ENCODE measurements around the gene KHDRBS2.
"Not testable (repeated sequence)": the region's sequence is repeated elsewhere in the genome, so short reads cannot be mapped to it uniquely, and the experiment has no call there.

Gene KHDRBS2

DNA sequence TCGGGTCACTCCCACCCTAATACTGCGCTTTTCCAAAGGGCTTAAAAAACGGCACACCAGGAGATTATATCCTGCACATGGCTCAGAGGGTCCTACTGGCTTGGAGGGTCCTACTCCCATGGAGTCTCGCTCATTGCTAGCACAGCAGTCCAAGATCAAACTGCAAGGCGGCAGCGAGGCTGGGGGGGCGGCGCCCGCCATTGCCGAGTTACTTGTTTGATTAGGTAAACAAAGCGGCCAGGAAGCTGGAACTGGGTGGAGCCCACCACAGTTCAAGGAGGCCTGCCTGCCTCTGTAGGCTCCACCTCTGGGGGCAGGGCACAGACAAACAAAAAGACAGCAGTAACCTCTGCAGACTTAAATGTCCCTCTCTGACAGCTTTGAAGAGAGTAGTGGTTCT lies 516.6 kb downstream of the KHDRBS2 start:
- WGBS, 2 donors (ENCODE audit: extremely low coverage in 2 of 2, insufficient read length in 2 of 2, insufficient replicate concordance in 1 of 2): no CpG with 5 or more reads among the region's 11 CpGs
- not testable (repeated sequence) for H4K8ac ChIP-seq (ENCODE audit: low read depth, low read length); H3K27me3 ChIP-seq (ENCODE audit: control insufficient read depth in 3 of 3, insufficient read depth in 3 of 3, low read depth in 1 of 3, low read length in 3 of 3); H2BK15ac ChIP-seq (ENCODE audit: low read length); H2BK120ac ChIP-seq (ENCODE audit: low read depth, low read length); H4K91ac ChIP-seq (ENCODE audit: low read depth, low read length, poor library complexity); H3K79me1 ChIP-seq (ENCODE audit: low read depth, low read length); H3K4me2 ChIP-seq (ENCODE audit: insufficient read depth, low read length, poor library complexity, severe bottlenecking); H2BK12ac ChIP-seq (ENCODE audit: low read length); H3K4ac ChIP-seq (ENCODE audit: low read length); H3K9ac ChIP-seq (ENCODE audit: low read depth, low read length, poor library complexity); H3K27ac ChIP-seq (replicated peaks; ENCODE audit: low read length); H2AK5ac ChIP-seq (ENCODE audit: low read depth, low read length); H3K14ac ChIP-seq (ENCODE audit: low read length); H2AFZ ChIP-seq (ENCODE audit: low read length); DNase-seq (ENCODE audit: low spot score); H3K18ac ChIP-seq (ENCODE audit: low read length); H3K4me1 ChIP-seq (ENCODE audit: control insufficient read depth in 2 of 2, insufficient read depth in 1 of 2, low read depth in 1 of 2, low read length in 2 of 2); H3K36me3 ChIP-seq (replicated peaks in 1 of 2; ENCODE audit: control insufficient read depth in 2 of 2, insufficient read depth in 2 of 2, low read length in 2 of 2); H3K4me3 ChIP-seq (ENCODE audit: low read length in 2 of 2); H2BK5ac ChIP-seq (ENCODE audit: low read length); H3K23ac ChIP-seq (ENCODE audit: low read depth, low read length, poor library complexity); H3K9me3 ChIP-seq (replicated peaks in 1 of 2; ENCODE audit: control insufficient read depth in 2 of 2, insufficient read depth in 1 of 2, low read depth in 1 of 2, low read length in 2 of 2)

DNA sequence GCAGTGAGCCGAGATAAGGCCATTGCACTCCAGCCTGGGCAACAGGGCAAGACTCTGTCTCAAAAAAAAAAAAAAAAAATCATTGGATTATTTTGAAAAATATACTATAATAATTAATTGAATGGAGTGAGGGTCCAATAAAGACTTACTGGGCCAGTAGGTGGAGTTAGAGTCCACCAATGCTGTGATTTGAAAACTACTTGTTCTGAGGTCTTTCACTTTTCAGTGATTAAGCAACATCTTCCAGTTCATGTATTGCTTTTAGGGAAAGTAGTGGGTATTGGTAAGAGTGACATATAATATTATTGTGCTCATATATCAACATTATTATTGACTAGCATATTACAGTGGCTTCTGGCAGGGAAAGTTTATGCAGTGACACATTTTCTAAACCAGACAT lies 530.3 kb downstream of the KHDRBS2 start:
- Histone ChIP-seq H2BK120ac (ENCODE audit: low read depth, low read length) (no peak overlapping the region), H3K36me3 (replicated peaks in 1 of 2; ENCODE audit: control insufficient read depth in 2 of 2, insufficient read depth in 2 of 2, low read length in 2 of 2) (no peaks in the 10 kb centered on the region), H2AFZ (ENCODE audit: low read length) (no peak overlapping the region)

DNA sequence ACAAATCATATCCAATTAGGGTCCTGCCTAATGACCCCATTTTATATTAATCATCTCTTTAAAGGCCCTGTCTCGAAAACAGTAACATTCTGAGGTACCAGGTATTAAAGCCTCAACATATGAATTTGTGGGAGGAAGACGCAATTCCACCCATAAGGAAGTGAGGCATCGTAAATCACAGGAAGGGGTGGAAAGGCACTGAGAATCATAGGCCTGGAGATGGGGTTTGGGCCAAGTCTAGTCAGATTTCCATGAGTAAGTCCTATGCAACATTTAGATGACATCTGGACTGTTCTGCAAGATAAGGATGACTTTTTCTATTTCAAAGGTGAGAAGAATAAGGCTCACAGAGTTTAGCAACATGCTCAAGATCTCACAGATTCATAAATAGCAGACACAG lies 534.0 kb downstream of the KHDRBS2 start:
- H3K4me2 ChIP-seq (ENCODE audit: insufficient read depth, low read length, poor library complexity, severe bottlenecking): no peak overlapping the region
- H2AK5ac ChIP-seq (ENCODE audit: low read depth, low read length): no peak overlapping the region
- H3K18ac ChIP-seq (ENCODE audit: low read length): no peak overlapping the region
- no peak overlapping the region for H4K91ac ChIP-seq (ENCODE audit: low read depth, low read length, poor library complexity)
- H3K36me3 ChIP-seq (replicated peaks in 1 of 2; ENCODE audit: control insufficient read depth in 2 of 2, insufficient read depth in 2 of 2, low read length in 2 of 2): no peaks in the 10 kb centered on the region
- no peaks in the 10 kb centered on the region for H3K9me3 ChIP-seq (replicated peaks in 1 of 2; ENCODE audit: control insufficient read depth in 2 of 2, insufficient read depth in 1 of 2, low read depth in 1 of 2, low read length in 2 of 2)
- WGBS, 2 donors (ENCODE audit: extremely low coverage in 2 of 2, insufficient read length in 2 of 2, insufficient replicate concordance in 1 of 2): no CpG with 5 or more reads among the region's 3 CpGs
- H3K9ac ChIP-seq (ENCODE audit: low read depth, low read length, poor library complexity): no peak overlapping the region
- DNase-seq (ENCODE audit: low spot score): no peak
- H4K8ac ChIP-seq (ENCODE audit: low read depth, low read length): no peak overlapping the region
- no peak overlapping the region for H3K14ac ChIP-seq (ENCODE audit: low read length)
- no peak overlapping the region for H3K4ac ChIP-seq (ENCODE audit: low read length)
- no peak overlapping the region for H2AFZ ChIP-seq (ENCODE audit: low read length)
- H2BK12ac ChIP-seq (ENCODE audit: low read length): no peak overlapping the region
- no peak overlapping the region for H3K27ac ChIP-seq (replicated peaks; ENCODE audit: low read length)
- no peak overlapping the region for H2BK15ac ChIP-seq (ENCODE audit: low read length)
- H3K4me3 ChIP-seq (ENCODE audit: low read length in 2 of 2): no peak overlapping the region
- no peak overlapping the region for H2BK120ac ChIP-seq (ENCODE audit: low read depth, low read length)
- H3K27me3 ChIP-seq (ENCODE audit: control insufficient read depth in 3 of 3, insufficient read depth in 3 of 3, low read depth in 1 of 3, low read length in 3 of 3): no peaks in the 10 kb centered on the region
- no peak overlapping the region for H2BK5ac ChIP-seq (ENCODE audit: low read length)
- no peak overlapping the region for H3K23ac ChIP-seq (ENCODE audit: low read depth, low read length, poor library complexity)
- no peaks in the 10 kb centered on the region for H3K79me1 ChIP-seq (ENCODE audit: low read depth, low read length)
- H3K4me1 ChIP-seq (ENCODE audit: control insufficient read depth in 2 of 2, insufficient read depth in 1 of 2, low read depth in 1 of 2, low read length in 2 of 2): peaks cover 0 to 2% of the 10 kb centered on the region in 2 donors

More for the DNA sequence above, 530.3 kb downstream of the KHDRBS2 start:
- Histone ChIP-seq H2BK15ac (ENCODE audit: low read length) (no peak overlapping the region), H4K91ac (ENCODE audit: low read depth, low read length, poor library complexity) (no peak overlapping the region), H3K27ac (replicated peaks; ENCODE audit: low read length) (no peak overlapping the region), H3K79me1 (ENCODE audit: low read depth, low read length) (no peaks in the 10 kb centered on the region), H3K27me3 (ENCODE audit: control insufficient read depth in 3 of 3, insufficient read depth in 3 of 3, low read depth in 1 of 3, low read length in 3 of 3) (no peaks in the 10 kb centered on the region), H2BK5ac (ENCODE audit: low read length) (no peak overlapping the region), H3K23ac (ENCODE audit: low read depth, low read length, poor library complexity) (no peak overlapping the region), H2BK12ac (ENCODE audit: low read length) (no peak overlapping the region), H3K4me3 (ENCODE audit: low read length in 2 of 2) (no peak overlapping the region), H4K8ac (ENCODE audit: low read depth, low read length) (no peak overlapping the region), H2AK5ac (ENCODE audit: low read depth, low read length) (no peak overlapping the region), H3K9me3 (replicated peaks in 1 of 2; ENCODE audit: control insufficient read depth in 2 of 2, insufficient read depth in 1 of 2, low read depth in 1 of 2, low read length in 2 of 2) (no peaks in the 10 kb centered on the region), H3K18ac (ENCODE audit: low read length) (no peak overlapping the region), H3K9ac (ENCODE audit: low read depth, low read length, poor library complexity) (no peak overlapping the region), H3K4me2 (ENCODE audit: insufficient read depth, low read length, poor library complexity, severe bottlenecking) (no peak overlapping the region), H3K14ac (ENCODE audit: low read length) (no peak overlapping the region), H3K4ac (ENCODE audit: low read length) (no peak overlapping the region), H3K4me1 (ENCODE audit: control insufficient read depth in 2 of 2, insufficient read depth in 1 of 2, low read depth in 1 of 2, low read length in 2 of 2) (peaks cover 0 to 2% of the 10 kb centered on the region in 2 donors)
- DNase-seq (ENCODE audit: low spot score): no peak
- WGBS, 2 donors (ENCODE audit: extremely low coverage in 2 of 2, insufficient read length in 2 of 2, insufficient replicate concordance in 1 of 2): no CpG with 5 or more reads among the region's 1 CpG

DNA sequence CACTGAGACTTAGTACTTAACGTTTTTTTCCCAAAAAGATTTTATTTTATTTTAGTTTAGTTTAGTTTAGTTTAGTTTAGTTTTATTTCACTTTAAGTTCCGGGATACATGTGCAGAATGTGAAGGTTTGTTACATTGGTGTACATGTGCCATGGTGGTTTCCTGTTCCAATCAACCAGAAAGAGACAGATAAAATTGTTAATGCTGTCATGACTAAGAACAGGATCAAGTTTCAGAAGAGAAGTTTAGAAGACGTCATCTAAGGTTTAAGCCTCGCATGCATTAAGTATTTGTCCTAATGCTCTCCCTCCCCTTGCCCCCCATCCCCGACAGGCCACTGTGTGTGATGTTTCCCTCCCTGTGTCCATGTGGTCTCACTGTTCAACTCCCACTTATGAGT lies 540.0 kb downstream of the KHDRBS2 start:
- H2AK5ac ChIP-seq (ENCODE audit: low read depth, low read length): no peak overlapping the region
- no peak overlapping the region for H4K91ac ChIP-seq (ENCODE audit: low read depth, low read length, poor library complexity)
- no CpG with 5 or more reads among the region's 5 CpGs for WGBS, 2 donors (ENCODE audit: extremely low coverage in 2 of 2, insufficient read length in 2 of 2, insufficient replicate concordance in 1 of 2)
- no peak overlapping the region for H3K4ac ChIP-seq (ENCODE audit: low read length)
- H3K23ac ChIP-seq (ENCODE audit: low read depth, low read length, poor library complexity): no peak overlapping the region
- H3K4me3 ChIP-seq (ENCODE audit: low read length in 2 of 2): no peak overlapping the region
- no peak overlapping the region for H4K8ac ChIP-seq (ENCODE audit: low read depth, low read length)
- H2BK120ac ChIP-seq (ENCODE audit: low read depth, low read length): no peak overlapping the region
- DNase-seq (ENCODE audit: low spot score): no peak
- H3K27me3 ChIP-seq (ENCODE audit: control insufficient read depth in 3 of 3, insufficient read depth in 3 of 3, low read depth in 1 of 3, low read length in 3 of 3): no peaks in the 10 kb centered on the region
- H3K4me1 ChIP-seq (ENCODE audit: control insufficient read depth in 2 of 2, insufficient read depth in 1 of 2, low read depth in 1 of 2, low read length in 2 of 2): no peaks in the 10 kb centered on the region
- H3K79me1 ChIP-seq (ENCODE audit: low read depth, low read length): no peaks in the 10 kb centered on the region
- H2BK12ac ChIP-seq (ENCODE audit: low read length): no peak overlapping the region
- H3K18ac ChIP-seq (ENCODE audit: low read length): no peak overlapping the region
- H3K9ac ChIP-seq (ENCODE audit: low read depth, low read length, poor library complexity): no peak overlapping the region
- H3K4me2 ChIP-seq (ENCODE audit: insufficient read depth, low read length, poor library complexity, severe bottlenecking): no peak overlapping the region
- no peaks in the 10 kb centered on the region for H3K9me3 ChIP-seq (replicated peaks in 1 of 2; ENCODE audit: control insufficient read depth in 2 of 2, insufficient read depth in 1 of 2, low read depth in 1 of 2, low read length in 2 of 2)
- H3K14ac ChIP-seq (ENCODE audit: low read length): no peak overlapping the region
- H2BK15ac ChIP-seq (ENCODE audit: low read length): no peak overlapping the region
- H3K36me3 ChIP-seq (replicated peaks in 1 of 2; ENCODE audit: control insufficient read depth in 2 of 2, insufficient read depth in 2 of 2, low read length in 2 of 2): no peaks in the 10 kb centered on the region
- no peak overlapping the region for H2BK5ac ChIP-seq (ENCODE audit: low read length)
- H2AFZ ChIP-seq (ENCODE audit: low read length): no peak overlapping the region
- no peak overlapping the region for H3K27ac ChIP-seq (replicated peaks; ENCODE audit: low read length)
